ENCODE measurements around the gene SNPH.
A peak's percentile ranks its signal among the peaks of the same experiment; 100 is the strongest.

Gene SNPH

GRCh38 chr20:1263853-1264252 lies 2.2 kb upstream of the SNPH start:
- DNase-seq, result no peak
- Mint-ChIP-seq H3K4me1 (peaks cover 16% of the 10 kb centered on the region), H3K27ac (no peak overlapping the region), H3K9me3 (peaks cover 13% of the 10 kb centered on the region), H3K36me3 (ENCODE audit: low read depth) (no peaks in the 10 kb centered on the region), H3K27me3 (ENCODE audit: low read depth, poor library complexity) (peaks cover 20% of the 10 kb centered on the region), H3K4me3 (no peak overlapping the region)
- TF ChIP-seq CTCF (IDR thresholded peaks at IDR 0.05), result no peak

- H3K4me1 Mint-ChIP-seq, result peaks cover 16% of the 10 kb centered on the region
- DNase-seq, result no peak
- peaks cover 13% of the 10 kb centered on the region for H3K9me3 Mint-ChIP-seq
- no peak for TF ChIP-seq CTCF (IDR thresholded peaks at IDR 0.05)
- H3K36me3 Mint-ChIP-seq (ENCODE audit: low read depth), result no peaks in the 10 kb centered on the region
- H3K4me3 Mint-ChIP-seq, result peak overlapping the region; percentile 73
- no peak overlapping the region for H3K27ac Mint-ChIP-seq
- peaks cover 21% of the 10 kb centered on the region for H3K27me3 Mint-ChIP-seq (ENCODE audit: low read depth, poor library complexity)
These were observed 1.4 kb upstream of the SNPH start for GRCh38 chr20:1264727-1265126.

- no peak overlapping the region for H3K27ac Mint-ChIP-seq
- H3K27me3 Mint-ChIP-seq (ENCODE audit: low read depth, poor library complexity), result peaks cover 21% of the 10 kb centered on the region
- H3K36me3 Mint-ChIP-seq (ENCODE audit: low read depth), result no peaks in the 10 kb centered on the region
- peaks cover 13% of the 10 kb centered on the region for H3K9me3 Mint-ChIP-seq
- peaks cover 16% of the 10 kb centered on the region for H3K4me1 Mint-ChIP-seq
- peak overlapping the region; percentile 73 for H3K4me3 Mint-ChIP-seq
- no peak for DNase-seq
- no peak for TF ChIP-seq CTCF (IDR thresholded peaks at IDR 0.05)
These were observed 723 bp upstream of the SNPH start for GRCh38 chr20:1265226-1265915.

- no peak for DNase-seq
- Mint-ChIP-seq H3K4me3 (peak overlapping the region; percentile 73), H3K27me3 (ENCODE audit: low read depth, poor library complexity) (peaks cover 21% of the 10 kb centered on the region), H3K36me3 (ENCODE audit: low read depth) (no peaks in the 10 kb centered on the region), H3K4me1 (peaks cover 16% of the 10 kb centered on the region), H3K27ac (no peak overlapping the region), H3K9me3 (peaks cover 13% of the 10 kb centered on the region)
- TF ChIP-seq CTCF (IDR thresholded peaks at IDR 0.05), result no peak
These were observed 253 bp upstream of the SNPH start for GRCh38 chr20:1265916-1266166.

- H3K4me3 Mint-ChIP-seq, result peak overlapping the region; percentile 75
- H3K9me3 Mint-ChIP-seq, result peaks cover 12% of the 10 kb centered on the region
These were observed 1.1 kb downstream of the SNPH start for GRCh38 chr20:1267161-1267560.

More at GRCh38 chr20:1267161-1267560, 1.1 kb downstream of the SNPH start:
- TF ChIP-seq CTCF (IDR thresholded peaks at IDR 0.05), result no peak
- DNase-seq, result no peak
- Mint-ChIP-seq H3K27me3 (ENCODE audit: low read depth, poor library complexity) (peaks cover 21% of the 10 kb centered on the region), H3K4me1 (peaks cover 16% of the 10 kb centered on the region), H3K36me3 (ENCODE audit: low read depth) (no peaks in the 10 kb centered on the region), H3K27ac (no peak overlapping the region)
